HG03442 (cell line): ENCODE data around the gene TTC3.
"Not testable (repeated sequence)": the region's sequence is repeated elsewhere in the genome, so short reads cannot be mapped to it uniquely, and the experiment has no call there.

Experiments
- ATAC-seq: cut with Tn5 transposase; IDR thresholded peaks from one replicate; pipeline ENCODE4 v1.9.1; 2021; ENCODE audit warnings: mild to moderate bottlenecking, moderate library complexity; ENCODE audit not compliant: unreplicated experiment

TTC3 gene, protein sequence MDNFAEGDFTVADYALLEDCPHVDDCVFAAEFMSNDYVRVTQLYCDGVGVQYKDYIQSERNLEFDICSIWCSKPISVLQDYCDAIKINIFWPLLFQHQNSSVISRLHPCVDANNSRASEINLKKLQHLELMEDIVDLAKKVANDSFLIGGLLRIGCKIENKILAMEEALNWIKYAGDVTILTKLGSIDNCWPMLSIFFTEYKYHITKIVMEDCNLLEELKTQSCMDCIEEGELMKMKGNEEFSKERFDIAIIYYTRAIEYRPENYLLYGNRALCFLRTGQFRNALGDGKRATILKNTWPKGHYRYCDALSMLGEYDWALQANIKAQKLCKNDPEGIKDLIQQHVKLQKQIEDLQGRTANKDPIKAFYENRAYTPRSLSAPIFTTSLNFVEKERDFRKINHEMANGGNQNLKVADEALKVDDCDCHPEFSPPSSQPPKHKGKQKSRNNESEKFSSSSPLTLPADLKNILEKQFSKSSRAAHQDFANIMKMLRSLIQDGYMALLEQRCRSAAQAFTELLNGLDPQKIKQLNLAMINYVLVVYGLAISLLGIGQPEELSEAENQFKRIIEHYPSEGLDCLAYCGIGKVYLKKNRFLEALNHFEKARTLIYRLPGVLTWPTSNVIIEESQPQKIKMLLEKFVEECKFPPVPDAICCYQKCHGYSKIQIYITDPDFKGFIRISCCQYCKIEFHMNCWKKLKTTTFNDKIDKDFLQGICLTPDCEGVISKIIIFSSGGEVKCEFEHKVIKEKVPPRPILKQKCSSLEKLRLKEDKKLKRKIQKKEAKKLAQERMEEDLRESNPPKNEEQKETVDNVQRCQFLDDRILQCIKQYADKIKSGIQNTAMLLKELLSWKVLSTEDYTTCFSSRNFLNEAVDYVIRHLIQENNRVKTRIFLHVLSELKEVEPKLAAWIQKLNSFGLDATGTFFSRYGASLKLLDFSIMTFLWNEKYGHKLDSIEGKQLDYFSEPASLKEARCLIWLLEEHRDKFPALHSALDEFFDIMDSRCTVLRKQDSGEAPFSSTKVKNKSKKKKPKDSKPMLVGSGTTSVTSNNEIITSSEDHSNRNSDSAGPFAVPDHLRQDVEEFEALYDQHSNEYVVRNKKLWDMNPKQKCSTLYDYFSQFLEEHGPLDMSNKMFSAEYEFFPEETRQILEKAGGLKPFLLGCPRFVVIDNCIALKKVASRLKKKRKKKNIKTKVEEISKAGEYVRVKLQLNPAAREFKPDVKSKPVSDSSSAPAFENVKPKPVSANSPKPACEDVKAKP (N-terminal part only)

DNA sequence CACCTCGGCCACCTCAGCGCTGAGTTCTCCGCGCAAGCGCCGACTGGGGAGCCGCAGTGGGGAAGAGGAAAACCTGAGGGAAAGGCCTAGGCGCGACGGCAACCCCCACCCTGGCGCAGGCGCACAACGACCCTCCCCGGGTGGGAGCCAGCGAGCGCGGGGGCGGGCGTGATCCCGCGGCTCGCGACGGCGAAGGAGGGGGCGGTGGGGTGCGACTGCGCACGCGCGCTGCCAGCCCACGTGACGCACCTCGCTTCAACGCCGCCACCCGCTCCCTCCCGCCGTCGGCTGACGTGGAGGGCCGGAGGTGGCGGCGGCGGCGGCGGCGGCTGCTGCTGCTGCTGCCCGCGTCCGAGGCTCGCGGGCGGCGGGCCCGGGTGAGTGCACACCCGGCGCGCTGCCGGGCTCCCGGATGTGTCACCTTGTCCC lies at the start of gene TTC3, which contains the start of gene PIGP:
TSS of gene TTC3 (plus strand) at position 267 of the 429 bp plus-strand sequence. CDS start 14,004 bp downstream, outside the sequence.
TSS of gene PIGP (minus strand) at position 84 of the 429 bp plus-strand sequence. CDS start 556 bp downstream, outside the sequence.
- peak; percentile 72 for ATAC-seq

DNA sequence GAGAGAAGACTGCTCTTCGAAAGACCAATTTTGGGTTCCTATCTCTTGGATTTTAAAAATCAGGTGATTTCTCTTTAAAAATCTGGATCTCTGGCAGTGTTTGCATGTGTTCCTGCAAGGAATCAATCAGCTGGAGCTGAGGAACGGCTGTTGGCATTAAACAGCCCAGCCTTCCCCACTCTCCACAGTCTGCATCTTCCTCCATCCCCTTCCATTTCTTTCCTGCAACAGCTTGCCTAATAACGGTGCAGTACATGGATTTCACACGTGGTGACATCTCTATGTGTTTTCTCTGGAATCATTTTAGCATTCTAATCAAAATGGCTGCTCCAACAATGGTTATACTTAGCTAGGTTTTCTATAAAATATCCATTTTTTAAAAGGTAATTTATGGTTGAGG lies 46.6 kb upstream of the TTC3 start:
- ATAC-seq, result no peak

DNA sequence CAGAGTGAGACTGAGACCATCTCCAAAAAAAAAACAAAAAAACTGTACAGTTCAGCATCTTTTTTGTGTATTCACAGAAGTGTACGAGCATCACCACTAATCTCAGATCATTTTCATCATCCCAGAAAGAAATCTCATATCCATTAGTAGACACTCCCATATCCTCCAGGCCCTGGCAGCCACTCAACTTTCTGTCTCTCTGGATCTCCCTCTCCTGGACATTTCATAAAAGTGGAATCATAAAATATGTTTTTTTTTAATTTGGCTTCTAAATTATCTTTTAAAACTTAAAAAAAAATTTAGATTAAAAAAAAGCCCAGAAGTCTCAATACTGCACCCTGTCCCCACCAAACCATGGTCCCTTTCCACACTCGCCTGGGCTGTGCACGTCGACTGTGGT lies 44.5 kb upstream of the TTC3 start:
- ATAC-seq, result no peak

DNA sequence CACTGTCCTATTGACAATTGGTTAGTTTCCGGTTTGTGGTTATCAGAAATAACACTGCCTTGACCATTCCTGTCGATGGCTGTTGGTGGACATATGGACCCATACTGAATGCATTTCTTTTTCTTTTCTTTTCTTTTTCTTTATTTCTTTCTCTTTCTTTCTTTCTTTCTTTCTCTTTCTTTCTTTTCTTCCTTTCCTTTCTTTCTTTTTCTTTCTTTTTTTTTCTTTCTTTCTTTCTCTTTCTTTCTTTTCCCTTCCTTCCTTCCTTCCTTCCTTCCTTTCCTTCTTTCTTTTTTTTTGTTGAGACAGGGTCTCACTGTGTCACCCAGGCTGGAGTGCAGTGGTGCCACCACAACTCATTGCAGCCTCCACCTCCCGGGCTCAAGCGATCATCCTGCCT lies 42.2 kb upstream of the TTC3 start:
- ATAC-seq, result no peak

DNA sequence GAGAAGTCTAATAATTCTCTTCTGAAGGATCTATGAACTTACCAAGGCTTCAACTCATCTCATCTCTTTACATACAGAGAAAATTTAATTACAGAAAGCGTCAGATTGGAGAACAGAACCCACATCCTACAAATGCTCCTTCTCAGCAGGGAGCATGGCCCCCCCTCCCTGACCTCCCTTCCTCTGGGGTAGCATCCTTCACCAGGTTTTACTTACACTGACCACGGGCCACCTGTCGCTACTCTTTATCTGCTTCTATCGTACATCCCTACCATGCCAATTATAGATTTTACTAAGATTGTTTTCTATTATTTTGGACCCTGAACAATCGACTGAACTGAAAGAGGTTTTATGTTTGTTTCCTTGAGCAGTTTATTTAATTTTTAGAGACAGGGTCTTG lies 40.8 kb upstream of the TTC3 start:
- no peak for ATAC-seq

DNA sequence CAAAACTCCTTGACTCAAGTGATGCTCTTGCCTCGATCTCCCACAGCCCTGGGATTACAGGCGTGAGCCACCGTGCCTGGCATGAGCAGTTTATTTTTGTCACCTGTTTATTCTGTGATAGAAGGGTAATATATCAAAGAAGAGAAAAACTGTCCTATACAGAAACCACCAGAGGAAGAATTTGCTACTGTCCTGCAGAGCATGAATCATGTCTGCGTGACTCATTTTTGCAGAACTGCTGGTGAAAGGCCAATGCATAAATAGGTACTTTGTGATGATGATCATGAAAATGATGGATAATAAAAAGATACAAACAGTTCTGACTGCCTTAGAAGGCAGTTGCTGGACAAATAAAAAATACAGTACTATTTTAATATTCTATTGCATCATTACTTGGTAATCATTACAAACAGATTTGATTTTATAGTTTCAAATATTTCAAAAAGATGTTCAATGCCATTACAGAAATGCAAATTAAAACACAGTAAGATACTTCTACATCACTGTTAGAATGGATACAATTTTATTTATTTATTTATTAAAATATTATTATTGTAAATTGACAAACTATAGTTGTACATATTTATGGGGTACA lies 40.1 kb upstream of the TTC3 start:
- no peak for ATAC-seq

DNA sequence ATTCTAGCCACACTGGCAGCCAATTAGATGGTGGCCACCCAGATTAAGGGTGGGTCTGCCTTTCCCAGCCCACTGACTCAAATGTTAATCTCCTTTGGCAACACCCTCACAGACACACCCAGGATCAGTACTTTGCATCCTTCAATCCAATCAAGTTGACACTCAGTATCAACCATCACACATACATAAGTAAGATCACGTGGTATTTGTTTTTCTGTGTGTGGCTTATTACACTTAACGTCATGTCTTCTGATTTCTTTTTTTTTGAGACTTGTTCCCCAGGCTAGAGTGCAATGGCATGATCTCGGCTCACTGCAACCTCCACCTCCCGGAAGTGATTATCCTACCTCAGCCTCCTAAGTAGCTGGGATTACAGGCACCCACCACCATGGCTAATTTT lies 38.7 kb upstream of the TTC3 start:
- not testable (repeated sequence) for ATAC-seq

DNA sequence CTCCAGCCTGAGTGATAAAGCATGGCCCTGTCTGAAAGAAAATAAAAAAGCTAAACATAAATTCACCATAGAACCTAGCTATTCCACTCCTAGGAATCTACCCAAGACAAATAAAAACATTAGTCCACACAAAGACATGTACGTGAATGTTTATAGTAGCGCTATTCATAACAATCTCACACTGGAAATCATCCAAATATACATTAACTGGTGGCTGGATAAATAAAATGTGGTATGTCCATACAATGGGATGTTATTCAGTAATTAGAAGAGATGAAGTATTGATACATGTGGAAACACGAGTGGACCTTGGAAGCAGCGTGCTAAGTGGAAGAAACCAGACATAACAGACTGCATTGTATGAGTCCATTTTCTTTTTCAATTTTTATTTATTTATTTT lies 36.9 kb upstream of the TTC3 start:
- ATAC-seq, result no peak

DNA sequence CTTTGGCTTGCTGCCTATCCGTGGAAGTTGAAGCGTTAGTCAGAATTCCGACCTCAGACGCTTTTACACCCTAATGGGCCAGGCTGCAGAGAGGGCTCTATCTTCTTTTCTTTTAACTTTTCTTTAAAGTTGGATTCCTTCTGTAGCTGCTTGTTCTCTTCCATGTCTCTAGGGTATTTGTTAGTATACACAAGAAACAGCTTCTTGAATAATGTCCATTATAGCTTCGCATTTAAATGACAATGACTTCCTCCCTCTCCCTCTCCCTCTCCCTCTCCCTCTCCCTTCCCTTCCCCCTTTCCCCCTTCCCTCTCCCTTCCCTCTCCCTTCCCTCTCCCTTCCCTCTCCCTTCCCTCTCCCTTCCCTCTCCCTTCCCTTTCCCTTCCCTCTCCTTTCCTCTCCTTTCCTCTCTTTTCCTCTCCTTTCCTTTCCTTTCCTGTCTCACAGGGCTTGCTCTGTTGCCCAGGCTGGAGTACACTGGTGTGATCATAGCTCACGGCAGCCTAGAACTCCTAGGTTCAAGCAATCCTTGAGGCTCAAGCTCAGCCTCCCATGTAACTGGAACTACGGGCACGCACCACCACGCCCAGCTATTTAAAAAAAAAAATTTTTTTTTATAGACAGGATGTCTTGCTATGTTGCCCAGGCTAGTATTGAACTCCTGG lies 33.5 kb upstream of the TTC3 start:
- no peak for ATAC-seq

DNA sequence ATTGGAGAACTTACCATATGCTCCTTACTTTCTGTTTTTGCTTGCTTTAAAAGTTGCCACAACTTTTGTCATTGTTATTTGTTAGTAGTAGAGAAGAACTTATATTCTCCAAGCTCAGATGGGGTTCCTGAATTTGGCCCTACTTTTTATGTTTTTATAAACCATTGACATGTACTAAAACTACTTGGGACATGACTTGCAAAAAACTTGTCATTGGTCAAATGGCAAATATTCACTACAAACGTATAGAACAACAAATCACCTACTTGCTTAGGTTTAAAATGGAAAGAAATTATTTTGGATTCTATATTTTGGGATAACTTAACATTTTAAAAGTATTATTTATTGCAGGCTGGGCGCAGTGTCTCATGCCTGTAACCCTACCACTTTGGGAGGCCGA lies 32.8 kb upstream of the TTC3 start:
- ATAC-seq, result no peak

DNA sequence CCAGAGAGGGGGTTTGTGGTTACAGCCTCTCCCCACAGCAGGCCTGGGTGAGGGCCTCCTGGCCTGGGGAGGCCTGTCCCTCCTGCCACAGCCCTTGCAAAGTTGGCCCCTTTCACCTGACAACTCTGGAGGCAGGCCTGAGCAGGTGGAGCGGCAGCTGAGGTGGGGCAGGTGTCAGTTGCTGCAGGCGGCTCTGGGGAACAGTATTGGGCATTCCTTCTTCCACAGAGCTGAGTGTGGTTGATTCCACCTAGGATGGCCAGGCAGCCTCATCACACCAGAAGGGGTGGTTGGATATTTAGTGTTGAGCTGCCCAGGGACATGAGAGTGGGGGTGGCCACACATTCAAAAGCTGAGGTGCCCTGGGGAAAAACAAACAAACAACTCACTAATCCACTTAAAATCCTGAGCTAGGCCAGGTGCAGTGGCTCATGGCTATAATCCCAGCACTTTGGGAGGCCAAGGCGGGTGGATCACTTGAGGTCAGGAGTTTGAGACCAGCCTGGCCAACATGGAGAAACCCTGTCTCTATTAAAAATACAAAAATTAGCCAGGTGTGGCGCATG lies 31.3 kb upstream of the TTC3 start:
- no peak for ATAC-seq

DNA sequence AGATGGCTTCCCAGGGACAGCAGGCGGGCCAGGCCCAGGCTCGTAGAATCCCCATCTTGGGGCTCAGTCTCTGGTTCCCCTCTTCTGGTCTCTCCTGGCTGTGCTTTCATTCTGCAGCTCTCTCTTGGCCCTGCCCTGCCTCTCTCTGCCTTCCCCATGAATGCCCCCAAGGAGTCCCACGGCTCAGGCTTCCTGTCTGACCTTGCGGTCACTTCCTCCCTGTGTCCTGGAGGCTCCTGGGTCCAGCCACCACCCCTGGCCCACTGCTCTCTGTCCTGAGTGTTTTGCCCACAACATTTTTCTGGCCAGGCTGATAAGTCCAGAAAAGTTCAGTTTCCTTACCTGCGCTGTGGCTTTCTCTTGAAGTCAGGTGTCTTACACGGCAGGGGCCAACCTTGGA lies 29.2 kb upstream of the TTC3 start:
- no peak for ATAC-seq

DNA sequence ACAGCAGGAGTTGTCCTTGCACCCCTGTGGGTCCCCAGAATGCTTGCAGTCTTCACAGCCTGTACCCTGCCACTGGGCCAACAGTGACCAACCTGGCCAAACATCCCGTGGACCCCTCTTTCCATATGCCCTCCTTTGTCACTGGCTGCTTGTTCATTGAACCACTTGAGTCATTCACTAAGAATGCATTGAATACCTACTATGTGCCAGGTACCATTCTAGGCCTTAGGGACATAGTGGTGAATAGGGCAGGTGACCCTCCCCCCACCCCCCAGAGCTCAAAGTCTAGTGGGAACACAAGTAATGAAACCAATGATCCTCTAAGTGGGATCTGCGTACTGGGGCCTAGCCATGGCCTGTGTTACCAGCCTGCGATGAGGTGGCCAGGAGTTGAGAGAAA lies 28.4 kb upstream of the TTC3 start:
- no peak for ATAC-seq

DNA sequence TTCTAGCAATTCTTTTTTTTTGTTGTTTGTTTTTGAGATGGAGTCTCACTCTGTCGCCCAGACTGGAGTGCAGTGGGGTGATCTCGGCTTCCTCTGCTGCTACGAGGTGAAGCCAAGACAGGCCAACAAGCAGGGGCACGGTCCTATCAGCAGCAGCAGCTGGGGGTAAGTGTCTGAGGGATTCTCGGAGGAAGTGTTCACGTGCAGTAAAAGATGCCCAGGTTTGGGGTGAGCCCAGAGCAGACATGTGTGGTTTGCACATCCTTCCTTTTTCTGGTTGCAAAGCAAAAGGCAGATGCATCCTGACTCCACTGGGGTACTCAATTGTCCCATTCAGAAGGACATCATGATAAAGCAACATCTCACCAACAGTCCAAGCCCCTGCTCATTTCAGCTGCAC lies 27.9 kb upstream of the TTC3 start:
- ATAC-seq, result no peak

DNA sequence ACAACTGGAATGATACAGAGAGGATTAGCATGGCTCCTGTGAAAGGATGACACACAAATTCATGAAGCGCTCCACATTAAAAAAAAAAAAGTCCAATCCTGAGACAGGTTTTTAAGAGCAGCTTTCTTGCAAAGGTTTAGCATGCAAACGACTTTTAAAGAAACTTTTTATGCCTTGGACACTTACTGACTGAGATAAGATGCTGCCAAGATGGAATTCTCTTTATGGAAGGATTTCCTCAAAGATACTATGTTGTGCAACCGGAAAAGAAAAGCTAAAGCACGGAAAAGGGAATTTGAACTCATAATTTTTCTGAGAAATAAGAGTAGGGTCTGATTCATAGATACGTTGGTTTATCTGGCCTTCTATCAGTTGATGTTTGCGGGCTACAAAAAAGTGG lies 27.5 kb upstream of the TTC3 start:
- no peak for ATAC-seq

DNA sequence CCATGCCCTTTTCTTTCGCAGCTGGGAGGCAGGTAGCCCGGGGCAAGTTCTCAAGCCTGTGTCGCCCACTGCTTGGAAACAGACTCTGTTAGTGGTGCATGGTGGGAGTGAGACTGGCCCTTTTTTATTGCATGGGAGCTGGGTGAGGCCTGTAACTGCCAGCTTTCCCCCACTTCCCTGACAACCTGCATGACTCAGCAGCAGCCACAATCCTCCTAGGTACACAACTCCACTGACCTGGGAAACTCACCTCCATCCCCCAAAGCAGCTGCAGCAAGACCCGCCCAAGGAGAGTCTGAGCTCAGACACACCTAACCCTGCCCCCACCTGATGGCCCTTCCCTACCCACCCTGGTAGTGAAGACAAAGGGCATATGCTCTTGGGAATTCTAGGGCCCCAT lies 26.0 kb upstream of the TTC3 start:
- no peak for ATAC-seq

DNA sequence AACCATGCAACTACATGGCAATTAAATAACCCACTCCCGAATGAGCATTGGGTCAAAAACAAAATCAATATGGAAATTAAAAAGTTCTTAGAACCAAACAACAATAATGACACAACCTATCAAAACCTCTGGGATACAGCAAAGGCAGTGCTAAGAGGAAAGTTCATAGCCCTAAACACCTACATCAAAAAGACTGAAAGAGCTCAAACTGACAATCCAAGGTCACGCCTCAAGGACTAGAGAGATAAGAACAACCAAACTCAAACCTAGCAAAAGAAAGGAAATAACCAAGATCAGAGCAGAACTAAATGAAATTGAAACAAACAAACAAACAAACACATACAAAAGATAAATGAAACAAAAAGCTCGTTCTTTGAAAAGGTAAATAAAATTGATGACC lies 23.3 kb upstream of the TTC3 start:
- ATAC-seq, result not testable (repeated sequence)

DNA sequence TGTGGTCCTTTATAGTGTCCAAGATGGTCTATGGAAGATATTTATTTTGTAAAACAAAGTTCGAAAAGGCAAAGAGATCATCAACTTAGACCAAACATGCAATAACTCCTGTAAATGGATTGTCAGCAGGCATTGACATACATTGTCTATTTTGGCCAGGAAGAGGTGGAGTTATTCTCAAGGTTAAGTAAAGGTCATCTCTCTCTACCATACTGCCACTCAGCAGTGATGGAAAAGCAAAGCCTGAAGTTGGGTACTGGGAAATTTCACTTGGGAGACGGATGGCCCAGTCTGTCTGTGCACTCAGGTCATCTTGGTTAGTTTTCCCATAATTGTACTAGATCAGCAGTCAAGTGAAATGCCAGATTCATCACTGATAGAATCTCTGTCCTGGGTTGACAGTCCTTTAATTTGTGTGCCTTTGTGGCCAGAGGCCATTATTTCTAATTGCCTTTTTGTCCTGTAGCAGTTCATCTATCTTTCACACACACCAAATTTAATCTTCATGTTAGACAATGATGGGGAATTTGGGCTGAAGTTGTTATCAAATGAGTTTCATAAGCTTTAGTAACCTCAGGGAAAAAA lies 17.7 kb upstream of the TTC3 start:
- ATAC-seq, result no peak

DNA sequence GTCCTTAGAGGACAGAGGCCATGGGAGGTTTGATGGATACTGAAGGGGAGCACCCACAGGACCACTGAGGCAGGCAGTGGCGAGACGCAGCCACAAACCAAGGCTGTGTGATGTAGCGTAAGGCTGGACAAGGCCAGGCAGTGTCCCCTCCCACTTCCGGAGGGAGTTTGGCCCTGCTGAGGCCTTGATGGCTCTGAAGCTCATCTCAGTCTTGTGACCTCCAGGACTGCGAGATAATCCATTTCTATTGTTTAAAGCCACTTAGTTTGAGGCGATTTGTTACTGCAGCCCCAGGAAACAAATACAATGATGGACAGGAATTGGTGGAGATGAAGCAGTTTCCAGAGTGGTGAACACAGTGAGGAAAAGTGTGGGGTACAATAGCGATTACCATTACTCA lies 15.4 kb upstream of the TTC3 start:
- ATAC-seq, result no peak
